OCI-LY3 (cell line): ENCODE measurements around the gene KIF3A.

ENCODE experiments used
- H2AFZ ChIP-seq: fragments of 200-600, 300-600 bp; shearing (Covaris generic); 2 replicates; pipeline ENCODE4 v1.6.0; 2014; ENCODE audit warnings: antibody characterized with exemption, low read depth, low read length
- H3K27ac ChIP-seq: fragments of 200-600, 300-600 bp; sonication (generic); 2 replicates; pipeline ENCODE4 v1.5.1; 2014; ENCODE audit warnings: mild to moderate bottlenecking, low read length, moderate library complexity, mixed read lengths
- H3K27me3 ChIP-seq: fragments of 200-600, 300-600 bp; sonication (generic); 2 replicates; pipeline ENCODE4 v1.6.1; 2014; ENCODE audit warnings: low read depth, low read length, mixed read lengths
- H3K36me3 ChIP-seq: fragments of 200-600, 300-600 bp; sonication (generic); replicated peaks from 2 replicates; pipeline ENCODE3; 2014; ENCODE audit warnings: low read depth, low read length, mixed read lengths
- H3K4me1 ChIP-seq: fragments of 300-600, 200-600 bp; sonication (generic); 2 replicates; pipeline ENCODE4 v1.6.1; 2014; ENCODE audit warnings: low read length, mixed read lengths
- H3K4me2 ChIP-seq: fragments of 200-600, 300-600 bp; sonication (generic); 2 replicates; pipeline ENCODE4 v1.6.1; 2014; ENCODE audit warnings: low read length, mixed read lengths
- H3K4me3 ChIP-seq: fragments of 300-600, 200-600 bp; sonication (generic); 2 replicates; pipeline ENCODE4 v1.5.1; 2014; ENCODE audit warnings: antibody characterized with exemption, mild to moderate bottlenecking, low read length, moderate library complexity
- H3K79me2 ChIP-seq: fragments of 300-600, 200-600 bp; shearing (Covaris generic); 2 replicates; pipeline ENCODE4 v1.6.1; 2014; ENCODE audit warnings: mild to moderate bottlenecking, low read length, mixed read lengths
- H3K9ac ChIP-seq: fragments of 300-600, 200-600 bp; shearing (Covaris generic); 2 replicates; pipeline ENCODE4 v1.6.0; 2014; ENCODE audit warnings: mild to moderate bottlenecking, low read length, moderate library complexity
- H3K9me3 ChIP-seq: fragments of 200-600, 300-600 bp; shearing (Covaris generic); 2 replicates; pipeline ENCODE4 v1.6.1; 2014; ENCODE audit warnings: low read length, mixed read lengths; ENCODE audit not compliant: insufficient read depth
- H4K20me1 ChIP-seq: fragments of 200-600, 300-600 bp; sonication (generic); 2 replicates; pipeline ENCODE4 v1.6.1; 2016; ENCODE audit warnings: low read length, mixed read lengths; ENCODE audit not compliant: insufficient read depth
- EZH2phosphoT487 ChIP-seq: fragments of 200-600 bp; shearing (Covaris generic); IDR thresholded peaks from 2 replicates; pipeline ENCODE4 v1.6.1; 2018; ENCODE audit warnings: antibody characterized with exemption, mixed run types, low read depth
- TF ChIP-seq, protein P1 (sequence below): fragments of 200-600, 300-600 bp; sonication (generic); IDR thresholded peaks from 2 replicates; pipeline ENCODE4 v1.5.1; 2014; ENCODE audit warnings: antibody characterized with exemption, low read length, low read depth

KIF3A gene

GRCh38 chr5:132667761-132668705 lies 69.3 kb downstream of the KIF3A start:
- no peaks in the 10 kb centered on the region for H3K9me3 ChIP-seq
- H3K4me2 ChIP-seq, result no peak overlapping the region
- no peak overlapping the region for H3K9ac ChIP-seq
- H3K79me2 ChIP-seq, result no peaks in the 10 kb centered on the region
- no peak overlapping the region for H2AFZ ChIP-seq
- no peak overlapping the region for H3K4me3 ChIP-seq
- no peaks in the 10 kb centered on the region for H3K27me3 ChIP-seq
- H3K36me3 ChIP-seq, result no peaks in the 10 kb centered on the region
- H3K27ac ChIP-seq, result no peak overlapping the region
- TF ChIP-seq EZH2phosphoT487, result no peak
- TF ChIP-seq, protein P1, sequence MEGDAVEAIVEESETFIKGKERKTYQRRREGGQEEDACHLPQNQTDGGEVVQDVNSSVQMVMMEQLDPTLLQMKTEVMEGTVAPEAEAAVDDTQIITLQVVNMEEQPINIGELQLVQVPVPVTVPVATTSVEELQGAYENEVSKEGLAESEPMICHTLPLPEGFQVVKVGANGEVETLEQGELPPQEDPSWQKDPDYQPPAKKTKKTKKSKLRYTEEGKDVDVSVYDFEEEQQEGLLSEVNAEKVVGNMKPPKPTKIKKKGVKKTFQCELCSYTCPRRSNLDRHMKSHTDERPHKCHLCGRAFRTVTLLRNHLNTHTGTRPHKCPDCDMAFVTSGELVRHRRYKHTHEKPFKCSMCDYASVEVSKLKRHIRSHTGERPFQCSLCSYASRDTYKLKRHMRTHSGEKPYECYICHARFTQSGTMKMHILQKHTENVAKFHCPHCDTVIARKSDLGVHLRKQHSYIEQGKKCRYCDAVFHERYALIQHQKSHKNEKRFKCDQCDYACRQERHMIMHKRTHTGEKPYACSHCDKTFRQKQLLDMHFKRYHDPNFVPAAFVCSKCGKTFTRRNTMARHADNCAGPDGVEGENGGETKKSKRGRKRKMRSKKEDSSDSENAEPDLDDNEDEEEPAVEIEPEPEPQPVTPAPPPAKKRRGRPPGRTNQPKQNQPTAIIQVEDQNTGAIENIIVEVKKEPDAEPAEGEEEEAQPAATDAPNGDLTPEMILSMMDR, result no peak
- H4K20me1 ChIP-seq, result no peaks in the 10 kb centered on the region
- peaks cover 20% of the 10 kb centered on the region for H3K4me1 ChIP-seq

DNA sequence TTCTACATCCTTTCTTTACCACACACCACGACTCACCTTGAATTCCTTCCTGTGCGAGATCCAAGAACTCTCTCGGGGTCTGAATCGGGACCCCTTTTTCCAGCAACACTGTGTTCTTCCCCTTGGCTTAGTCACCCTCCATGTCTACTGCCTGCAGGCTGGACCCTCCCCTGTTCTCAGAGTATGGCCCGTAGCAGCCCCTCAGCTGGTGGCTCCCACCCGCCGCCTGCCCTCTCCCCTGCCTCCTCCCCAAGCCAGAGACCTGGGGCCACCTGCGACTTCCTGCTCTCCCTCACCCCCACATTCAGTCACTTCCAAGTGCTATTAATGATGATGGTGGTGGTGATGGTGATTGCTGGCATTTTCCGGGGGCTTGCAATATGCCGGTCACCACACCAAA lies 70.0 kb downstream of the KIF3A start:
- Histone ChIP-seq H3K27ac (no peak overlapping the region), H3K27me3 (no peaks in the 10 kb centered on the region), H3K4me1 (peaks cover 16% of the 10 kb centered on the region), H2AFZ (no peak overlapping the region), H3K9ac (no peak overlapping the region), H4K20me1 (no peaks in the 10 kb centered on the region), H3K4me3 (no peak overlapping the region), H3K4me2 (no peak overlapping the region), H3K79me2 (no peaks in the 10 kb centered on the region), H3K36me3 (no peaks in the 10 kb centered on the region), H3K9me3 (no peaks in the 10 kb centered on the region)
- no peak for TF ChIP-seq EZH2phosphoT487
- TF ChIP-seq, protein P1, result no peak

DNA sequence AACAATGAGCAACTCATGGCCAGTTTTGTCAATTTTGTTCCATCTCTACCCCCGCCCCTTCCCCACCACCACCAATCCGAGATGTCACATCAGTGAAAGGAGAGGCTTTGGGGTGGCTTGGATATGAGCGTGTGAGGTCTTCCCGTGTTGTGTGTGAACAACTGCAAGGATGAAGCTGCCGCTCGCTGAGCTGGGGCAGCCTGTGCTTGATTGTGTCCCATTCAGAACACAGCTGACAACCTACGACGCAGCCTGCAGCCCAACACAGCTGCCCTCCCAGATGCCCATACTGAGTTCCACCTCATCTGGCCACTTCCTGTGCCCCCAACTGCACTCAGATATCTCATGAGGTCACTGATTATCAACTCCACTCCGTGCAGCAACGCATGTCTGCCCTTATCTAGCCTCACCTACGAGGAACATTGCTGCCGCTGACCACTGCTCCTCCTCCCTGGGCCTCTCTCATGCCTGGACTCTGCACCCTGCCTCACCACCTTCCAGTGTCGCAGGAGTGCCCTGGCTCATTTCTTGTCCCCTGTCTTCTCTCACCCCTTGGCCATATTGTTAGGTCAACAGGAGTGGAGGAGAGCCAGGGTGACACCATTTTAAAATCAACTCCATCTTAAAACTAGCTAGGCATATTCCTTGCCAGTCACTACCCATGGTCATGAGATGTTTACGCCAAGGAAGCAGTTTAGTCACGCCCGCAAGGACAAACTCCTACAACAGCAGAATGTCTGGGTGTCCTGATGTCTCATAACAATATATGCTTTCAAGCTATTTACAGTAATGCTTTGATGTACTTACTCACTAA lies 70.8 kb downstream of the KIF3A start:
- Histone ChIP-seq H3K4me1 (peaks cover 11% of the 10 kb centered on the region), H3K27me3 (no peaks in the 10 kb centered on the region), H3K79me2 (no peaks in the 10 kb centered on the region), H3K9ac (no peak overlapping the region), H3K4me3 (no peak overlapping the region), H3K9me3 (no peaks in the 10 kb centered on the region), H3K4me2 (no peak overlapping the region), H3K36me3 (no peaks in the 10 kb centered on the region), H3K27ac (no peak overlapping the region), H2AFZ (no peak overlapping the region), H4K20me1 (no peaks in the 10 kb centered on the region)
- TF ChIP-seq EZH2phosphoT487, result no peak
- TF ChIP-seq, protein P1, result no peak

- peaks cover 11% of the 10 kb centered on the region for H3K4me1 ChIP-seq
- no peak overlapping the region for H3K27ac ChIP-seq
- H3K36me3 ChIP-seq, result no peaks in the 10 kb centered on the region
- TF ChIP-seq, protein P1, result no peak
- no peak for TF ChIP-seq EZH2phosphoT487
- no peak overlapping the region for H3K9ac ChIP-seq
- no peak overlapping the region for H3K4me2 ChIP-seq
- no peak overlapping the region for H2AFZ ChIP-seq
- H3K9me3 ChIP-seq, result no peaks in the 10 kb centered on the region
- no peaks in the 10 kb centered on the region for H3K79me2 ChIP-seq
- H3K27me3 ChIP-seq, result no peaks in the 10 kb centered on the region
- no peak overlapping the region for H3K4me3 ChIP-seq
- H4K20me1 ChIP-seq, result no peaks in the 10 kb centered on the region
Observed at GRCh38 chr5:132665574-132666080, 71.7 kb downstream of the KIF3A start.
